ENCODE data around the gene ZFY.

DNA sequence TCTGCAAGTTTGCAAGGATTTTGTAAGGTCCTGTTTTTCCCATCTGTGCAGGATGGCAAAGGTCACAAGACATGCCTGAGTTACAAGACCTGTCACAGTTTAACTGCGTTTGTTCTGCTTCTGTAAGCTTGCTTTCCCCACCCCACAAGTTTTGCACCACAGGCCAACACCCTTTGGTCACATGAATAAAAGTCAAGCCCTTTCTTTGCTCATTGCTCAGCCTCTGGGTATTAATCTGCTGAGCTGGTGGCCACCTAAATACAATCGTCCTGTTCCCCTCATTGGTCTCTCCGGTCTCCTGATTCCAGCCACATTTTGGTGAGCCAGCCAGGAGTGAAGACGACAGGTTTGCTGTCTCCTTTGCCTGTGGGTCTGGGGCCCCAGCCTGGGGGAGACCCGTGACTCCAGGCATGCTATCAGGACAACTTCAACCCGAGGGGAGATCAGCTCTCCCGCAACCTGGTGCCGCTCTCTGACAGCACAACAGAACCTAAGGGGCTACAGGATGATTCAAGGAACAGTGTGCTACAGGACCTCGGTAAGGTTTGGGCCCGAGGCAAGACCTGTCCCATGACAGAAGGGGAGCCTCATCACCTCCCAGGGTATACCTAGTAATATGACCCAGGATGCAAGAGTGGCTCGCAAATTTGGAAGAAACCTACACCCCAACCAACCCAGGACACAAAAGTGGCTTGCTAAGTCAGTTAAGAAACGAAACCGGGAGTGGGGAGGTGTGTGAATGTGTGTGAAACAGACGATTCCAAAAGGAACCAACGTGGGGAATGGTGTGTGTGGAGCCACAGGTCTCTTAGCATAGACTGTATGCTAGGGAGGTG lies 67.7 kb downstream of the ZFY start:
- no peak for TF ChIP-seq POLR2A (IDR thresholded peaks at IDR 0.05)
- TF ChIP-seq CTCF (IDR thresholded peaks at IDR 0.05) = no peak

Measured in stomach (tissue), 4 donors.